Measurements from ENCODE around the gene NUCB1.
A peak's percentile ranks its signal among the peaks of the same experiment; 100 is the strongest.
"Not testable (repeated sequence)": the region's sequence is repeated elsewhere in the genome, so short reads cannot be mapped to it uniquely, and the experiment has no call there.

NUCB1 gene

GRCh38 chr19:48926909-48927308 lies 26.8 kb downstream of the NUCB1 start:
- TF ChIP-seq, protein P1, sequence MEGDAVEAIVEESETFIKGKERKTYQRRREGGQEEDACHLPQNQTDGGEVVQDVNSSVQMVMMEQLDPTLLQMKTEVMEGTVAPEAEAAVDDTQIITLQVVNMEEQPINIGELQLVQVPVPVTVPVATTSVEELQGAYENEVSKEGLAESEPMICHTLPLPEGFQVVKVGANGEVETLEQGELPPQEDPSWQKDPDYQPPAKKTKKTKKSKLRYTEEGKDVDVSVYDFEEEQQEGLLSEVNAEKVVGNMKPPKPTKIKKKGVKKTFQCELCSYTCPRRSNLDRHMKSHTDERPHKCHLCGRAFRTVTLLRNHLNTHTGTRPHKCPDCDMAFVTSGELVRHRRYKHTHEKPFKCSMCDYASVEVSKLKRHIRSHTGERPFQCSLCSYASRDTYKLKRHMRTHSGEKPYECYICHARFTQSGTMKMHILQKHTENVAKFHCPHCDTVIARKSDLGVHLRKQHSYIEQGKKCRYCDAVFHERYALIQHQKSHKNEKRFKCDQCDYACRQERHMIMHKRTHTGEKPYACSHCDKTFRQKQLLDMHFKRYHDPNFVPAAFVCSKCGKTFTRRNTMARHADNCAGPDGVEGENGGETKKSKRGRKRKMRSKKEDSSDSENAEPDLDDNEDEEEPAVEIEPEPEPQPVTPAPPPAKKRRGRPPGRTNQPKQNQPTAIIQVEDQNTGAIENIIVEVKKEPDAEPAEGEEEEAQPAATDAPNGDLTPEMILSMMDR (IDR thresholded peaks at IDR 0.05) = no peak
- Histone ChIP-seq H3K4me2 (ENCODE audit: low read length) (no peak overlapping the region), H3K9me3 (ENCODE audit: control insufficient read depth, low read length) (no peaks in the 10 kb centered on the region), H3K27me3 (ENCODE audit: control insufficient read depth, insufficient read depth, low read length) (no peaks in the 10 kb centered on the region), H3K4me1 (no peaks in the 10 kb centered on the region), H3K9ac (no peak overlapping the region), H2AFZ (no peak overlapping the region), H3K4me3 (ENCODE audit: low read depth, low read length) (no peak overlapping the region), H3K79me2 (no peaks in the 10 kb centered on the region), H3K27ac (no peak overlapping the region), H3K36me3 (ENCODE audit: control insufficient read depth, insufficient read depth, low read length) (no peaks in the 10 kb centered on the region)

DNA sequence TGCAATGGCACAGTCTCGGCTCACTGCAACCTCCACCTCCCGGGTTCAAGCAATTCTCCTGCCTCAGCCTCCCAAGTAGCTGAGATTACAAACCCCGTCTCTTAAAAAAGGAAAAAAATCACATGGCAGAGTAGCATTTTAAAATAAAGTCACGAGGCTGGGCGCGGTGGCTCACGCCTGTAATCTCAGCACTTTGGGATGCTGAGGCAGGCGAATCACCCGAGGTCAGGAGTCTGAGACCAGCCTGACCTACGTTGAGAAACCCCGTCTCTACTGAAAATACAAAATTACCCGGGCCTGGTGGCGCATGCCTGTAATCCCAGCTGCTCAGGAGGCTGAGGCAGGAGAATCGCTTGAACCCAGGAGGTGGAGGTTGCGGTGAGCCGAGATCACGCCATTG lies 27.6 kb downstream of the NUCB1 start:
- not testable (repeated sequence) for H3K4me3 ChIP-seq (ENCODE audit: low read depth, low read length); H3K27me3 ChIP-seq (ENCODE audit: control insufficient read depth, insufficient read depth, low read length); H3K9ac ChIP-seq; H3K79me2 ChIP-seq; H3K4me1 ChIP-seq; H2AFZ ChIP-seq; H3K4me2 ChIP-seq (ENCODE audit: low read length); H3K27ac ChIP-seq; H3K36me3 ChIP-seq (ENCODE audit: control insufficient read depth, insufficient read depth, low read length); H3K9me3 ChIP-seq (ENCODE audit: control insufficient read depth, low read length)

DNA sequence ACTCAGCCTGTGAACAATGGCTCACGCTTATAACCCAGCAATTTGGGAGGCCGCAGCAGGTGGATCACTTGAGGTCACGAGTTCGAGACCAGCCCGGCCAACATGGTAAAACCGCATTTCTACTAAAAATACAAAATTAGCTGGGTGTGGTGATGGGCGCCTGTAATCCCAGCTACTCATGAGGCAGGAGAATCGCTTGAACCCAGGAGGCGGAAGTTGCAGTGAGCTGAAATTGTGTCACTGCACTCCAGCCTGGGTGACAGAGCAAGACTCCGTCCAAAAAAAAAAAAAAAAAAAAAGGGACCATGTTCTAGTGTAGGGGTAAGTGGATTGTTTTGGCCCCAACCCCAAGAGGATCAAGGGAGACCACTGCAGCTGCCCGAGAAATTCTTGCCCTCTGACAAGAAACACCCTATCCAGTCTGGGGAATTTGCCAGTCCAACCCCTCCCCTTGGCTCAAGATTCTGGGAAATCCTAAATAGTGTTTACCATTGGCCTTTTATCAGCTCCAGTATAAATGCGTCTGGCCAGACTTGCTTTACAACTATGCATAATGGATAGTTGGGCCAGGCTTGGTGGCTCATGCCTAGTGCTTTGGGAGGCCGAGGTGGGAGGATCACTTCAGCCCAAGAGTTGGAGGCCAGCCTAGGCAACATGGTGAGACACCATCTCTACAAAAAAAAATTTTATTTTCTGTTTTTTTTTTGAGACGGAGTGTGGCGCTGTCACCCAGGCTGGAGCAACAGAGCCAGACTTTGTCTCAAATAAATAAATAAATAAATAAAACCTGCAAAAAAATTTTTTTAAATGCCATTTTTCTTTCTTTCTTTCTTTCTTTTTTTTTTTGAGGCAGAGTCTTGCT lies 28.3 kb downstream of the NUCB1 start:
- Histone ChIP-seq H3K27ac (no peak overlapping the region), H3K4me3 (ENCODE audit: low read depth, low read length) (no peak overlapping the region), H3K9ac (no peak overlapping the region), H3K79me2 (no peaks in the 10 kb centered on the region), H3K9me3 (ENCODE audit: control insufficient read depth, low read length) (no peaks in the 10 kb centered on the region), H3K27me3 (ENCODE audit: control insufficient read depth, insufficient read depth, low read length) (no peaks in the 10 kb centered on the region), H3K4me1 (no peaks in the 10 kb centered on the region), H2AFZ (no peak overlapping the region), H3K36me3 (ENCODE audit: control insufficient read depth, insufficient read depth, low read length) (no peaks in the 10 kb centered on the region), H3K4me2 (ENCODE audit: low read length) (no peak overlapping the region)
- TF ChIP-seq, protein P1 (IDR thresholded peaks at IDR 0.05) = no peak

GRCh38 chr19:48933382-48933932 lies 33.3 kb downstream of the NUCB1 start, which contains the start of gene DHDH:
Gene DHDH, plus strand, starts transcription at chr19:48933699. Its CDS starts 23 bp downstream, at chr19:48933722.
- Histone ChIP-seq H3K4me1 (no peaks in the 10 kb centered on the region), H3K79me2 (no peaks in the 10 kb centered on the region), H3K9me3 (ENCODE audit: control insufficient read depth, low read length) (no peaks in the 10 kb centered on the region), H3K27ac (peak within 1 kb of the TSS; percentile 67), H2AFZ (peak within 1 kb of the TSS; percentile 91), H3K27me3 (ENCODE audit: control insufficient read depth, insufficient read depth, low read length) (no peaks in the 10 kb centered on the region), H3K4me2 (ENCODE audit: low read length) (peak within 1 kb of the TSS; percentile 93), H3K36me3 (ENCODE audit: control insufficient read depth, insufficient read depth, low read length) (no peaks in the 10 kb centered on the region), H3K9ac (no peak within 1 kb of the TSS), H3K4me3 (ENCODE audit: low read depth, low read length) (peak within 1 kb of the TSS; percentile 46)
- TF ChIP-seq, protein P1 (IDR thresholded peaks at IDR 0.05) = no peak

GRCh38 chr19:48934837-48935236 lies 34.7 kb downstream of the NUCB1 start:
- Histone ChIP-seq H3K79me2 (no peaks in the 10 kb centered on the region), H3K27me3 (ENCODE audit: control insufficient read depth, insufficient read depth, low read length) (no peaks in the 10 kb centered on the region), H3K4me2 (ENCODE audit: low read length) (no peak overlapping the region), H2AFZ (no peak overlapping the region), H3K4me1 (no peaks in the 10 kb centered on the region), H3K27ac (no peak overlapping the region), H3K36me3 (ENCODE audit: control insufficient read depth, insufficient read depth, low read length) (no peaks in the 10 kb centered on the region), H3K9me3 (ENCODE audit: control insufficient read depth, low read length) (no peaks in the 10 kb centered on the region), H3K4me3 (ENCODE audit: low read depth, low read length) (no peak overlapping the region), H3K9ac (no peak overlapping the region)
- TF ChIP-seq, protein P1 (IDR thresholded peaks at IDR 0.05) = no peak
